K562 (cell line): ENCODE results near the gene HCN3. TPM values are rescaled to one million over a fixed set of nuclear protein-coding genes. Genes with fewer than 3 reads are reported as not detected.

Experiments
- BACH1 ChIP-seq: fragments of 200-800 bp; sonication (Bioruptor generic); IDR thresholded peaks from 2 replicates; pipeline ENCODE4 v1.6.1; 2016; ENCODE audit warnings: missing genetic modification characterization, missing compliant biosample characterization
- CBX2 ChIP-seq: fragments of 200-600 bp; sonication (generic); IDR thresholded peaks from one replicate; pipeline ENCODE4 v1.6.1; 2012; ENCODE audit warnings: mild to moderate bottlenecking, low read length, inconsistent platforms; ENCODE audit not compliant: insufficient read depth, poor library complexity, severe bottlenecking
- COPS2 ChIP-seq: fragments of 450-650 bp; conservative IDR thresholded peaks from 2 replicates; pipeline ENCODE4 v1.6.1; 2016; ENCODE audit warnings: mild to moderate bottlenecking, moderate library complexity
- FOXK1 ChIP-seq: sonication (generic); formaldehyde crosslinking; IDR thresholded peaks from 2 replicates; pipeline ENCODE4 v1.8.0; 2022; ENCODE audit warnings: missing genetic modification reagents, mild to moderate bottlenecking, borderline replicate concordance
- HMG20A ChIP-seq: fragments of 450-650 bp; formaldehyde crosslinking; conservative IDR thresholded peaks from 2 replicates; pipeline ENCODE4 v1.4.0; 2020; ENCODE audit warnings: mild to moderate bottlenecking, mixed read lengths
- KAT7 ChIP-seq: sonication (generic); formaldehyde crosslinking; IDR thresholded peaks from 2 replicates; pipeline ENCODE4 v1.8.0; 2022; ENCODE audit warnings: missing genetic modification reagents, mild to moderate bottlenecking, borderline replicate concordance
- NRF1 ChIP-seq, 2 experiments: fragments of 450-650 bp; IDR thresholded peaks in 1 of 2; conservative IDR thresholded peaks in 1 of 2; 2 replicates each; pipeline ENCODE4 v1.6.1; 2014; ENCODE audit warnings: mild to moderate bottlenecking in 2 of 2
- PURB ChIP-seq: sonication (generic); formaldehyde crosslinking; IDR thresholded peaks from 2 replicates; pipeline ENCODE4 v1.9.0; 2021; ENCODE audit warnings: low read depth, mild to moderate bottlenecking, missing genetic modification reagents
- RBM15 ChIP-seq: fragments of 200-400 bp; formaldehyde crosslinking; IDR thresholded peaks from 2 replicates; pipeline ENCODE4 v1.6.1; 2018; ENCODE audit warnings: mild to moderate bottlenecking, low read length, moderate library complexity; ENCODE audit not compliant: insufficient read depth
- TARDBP ChIP-seq: fragments of 450-650 bp; IDR thresholded peaks from 2 replicates; pipeline ENCODE4 v1.6.1; 2016
- TFAM ChIP-seq: fragments of 250-450 bp; sonication (Bioruptor Pico); conservative IDR thresholded peaks from 2 replicates; pipeline ENCODE4 v1.5.0; 2021; ENCODE audit warnings: mild to moderate bottlenecking, moderate library complexity
- ZBTB7A ChIP-seq: IDR thresholded peaks from 2 replicates; pipeline ENCODE4 v1.6.1; 2011; ENCODE audit warnings: low read depth, mild to moderate bottlenecking, low read length, moderate library complexity, borderline replicate concordance; ENCODE audit not compliant: control insufficient read depth
- ZFP30 ChIP-seq: fragments of 250-450 bp; sonication (Bioruptor Pico); IDR thresholded peaks from 2 replicates; pipeline ENCODE4 v1.8.0; 2022; ENCODE audit warnings: moderate library complexity, mild to moderate bottlenecking, inconsistent platforms, borderline replicate concordance
- ZNF644 ChIP-seq: fragments of 200-800 bp; sonication (Bioruptor generic); IDR thresholded peaks from 2 replicates; pipeline ENCODE4 v1.6.1; 2016; ENCODE audit warnings: low read depth, missing genetic modification characterization, missing compliant biosample characterization
- ZNF77 ChIP-seq: fragments of 250-450 bp; sonication (Bioruptor Pico); IDR thresholded peaks from 2 replicates; pipeline ENCODE4 v1.5.0; 2020
- polyA plus RNA-seq, 8 experiments: library from polyadenylated mRNA; depleted of rRNA in 4 of 8; stranded (reverse) in 5 of 8; unstranded in 3 of 8; fragments of >200 nt; fragmentation: Nextera tagmentation in 2 of 8; fragmentation: Illumina TruSeq in 1 of 8; extraction: Ambion mirVana in 2 of 8; extraction: Trizol in 1 of 8; gene quantifications; 2 replicates each; pipeline versions ENCODE4 v1.2.1 to v1.2.3, GENCODE V29; 2011 to 2014; ENCODE audit warnings: inconsistent platforms in 1 of 8, missing spikeins in 1 of 8
- total RNA-seq, 7 experiments: library from RNA; depleted of rRNA in 6 of 7; stranded (reverse); fragments of >200 nt in 6 of 7; fragmentation: Illumina TruSeq in 2 of 7; extraction: Trizol in 2 of 7; gene quantifications; 2 replicates each; pipeline versions ENCODE4 v1.2.1 to v1.2.3, GENCODE V29; 2011 to 2021; ENCODE audit warnings: low replicate concordance in 1 of 7
- TF ChIP-seq, protein P1 (sequence below): fragments of 450-650 bp; IDR thresholded peaks from 2 replicates; pipeline ENCODE4 v1.6.1; 2016; ENCODE audit warnings: antibody characterized with exemption
- TF ChIP-seq, protein P2 (sequence below): fragments of 250-450 bp; sonication (Bioruptor Pico); IDR thresholded peaks from 2 replicates; pipeline ENCODE4 v1.8.0; 2021; ENCODE audit warnings: moderate library complexity, mild to moderate bottlenecking, inconsistent platforms
- TF ChIP-seq, protein P3 (sequence below): sonication (generic); formaldehyde crosslinking; IDR thresholded peaks from 2 replicates; pipeline ENCODE4 v1.8.0; 2022; ENCODE audit warnings: mild to moderate bottlenecking, low read depth, missing genetic modification reagents
- TF ChIP-seq, protein P4 (sequence below): sonication (generic); formaldehyde crosslinking; IDR thresholded peaks from 2 replicates; pipeline ENCODE4 v1.8.0; 2022; ENCODE audit warnings: missing genetic modification reagents, mild to moderate bottlenecking, moderate library complexity, borderline replicate concordance

Gene HCN3
- total and polyA plus RNA-seq, 9 of the 15 experiments (the other 6 are each of a cell fraction or from before 2014, with no cell fraction given) = 0.91 to 9.7 (median 3.9) TPM

GRCh38 chr1:155324717-155325602, 47.7 kb downstream of the HCN3 start (continued):
- TF ChIP-seq ZFP30 (CRISPR knock-in tag) (no peak), PURB (CRISPR knock-in tag) (no peak), ZBTB7A (peak; percentile 47; the same call in 1 of the 2 replicates), KAT7 (CRISPR knock-in tag) (no peak), NRF1 (conservative IDR thresholded peaks at IDR 0.05 in 1 of 2, IDR thresholded peaks at IDR 0.05 in 1 of 2) (peak; percentile 21 to 36; a peak in 1 of 4 replicates), RBM15 (no peak), BACH1 (tag) (no peak), ZNF77 (no peak), HMG20A (CRISPR knock-in tag) (no peak), TARDBP (no peak), CBX2 (no peak), ZNF644 (tag) (no peak), FOXK1 (no peak), COPS2 (no peak), TFAM (no peak)
- TF ChIP-seq, protein P1, sequence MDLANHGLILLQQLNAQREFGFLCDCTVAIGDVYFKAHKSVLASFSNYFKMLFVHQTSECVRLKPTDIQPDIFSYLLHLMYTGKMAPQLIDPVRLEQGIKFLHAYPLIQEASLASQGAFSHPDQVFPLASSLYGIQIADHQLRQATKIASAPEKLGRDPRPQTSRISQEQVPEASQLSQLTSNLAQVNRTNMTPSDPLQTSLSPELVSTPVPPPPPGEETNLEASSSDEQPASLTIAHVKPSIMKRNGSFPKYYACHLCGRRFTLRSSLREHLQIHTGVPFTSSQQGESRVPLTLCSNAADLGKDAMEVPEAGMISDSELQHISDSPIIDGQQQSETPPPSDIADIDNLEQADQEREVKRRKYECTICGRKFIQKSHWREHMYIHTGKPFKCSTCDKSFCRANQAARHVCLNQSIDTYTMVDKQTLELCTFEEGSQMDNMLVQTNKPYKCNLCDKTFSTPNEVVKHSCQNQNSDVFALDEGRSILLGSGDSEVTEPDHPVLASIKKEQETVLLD = peak; percentile 43; the same call in 1 of the 2 replicates
- TF ChIP-seq, protein P2, sequence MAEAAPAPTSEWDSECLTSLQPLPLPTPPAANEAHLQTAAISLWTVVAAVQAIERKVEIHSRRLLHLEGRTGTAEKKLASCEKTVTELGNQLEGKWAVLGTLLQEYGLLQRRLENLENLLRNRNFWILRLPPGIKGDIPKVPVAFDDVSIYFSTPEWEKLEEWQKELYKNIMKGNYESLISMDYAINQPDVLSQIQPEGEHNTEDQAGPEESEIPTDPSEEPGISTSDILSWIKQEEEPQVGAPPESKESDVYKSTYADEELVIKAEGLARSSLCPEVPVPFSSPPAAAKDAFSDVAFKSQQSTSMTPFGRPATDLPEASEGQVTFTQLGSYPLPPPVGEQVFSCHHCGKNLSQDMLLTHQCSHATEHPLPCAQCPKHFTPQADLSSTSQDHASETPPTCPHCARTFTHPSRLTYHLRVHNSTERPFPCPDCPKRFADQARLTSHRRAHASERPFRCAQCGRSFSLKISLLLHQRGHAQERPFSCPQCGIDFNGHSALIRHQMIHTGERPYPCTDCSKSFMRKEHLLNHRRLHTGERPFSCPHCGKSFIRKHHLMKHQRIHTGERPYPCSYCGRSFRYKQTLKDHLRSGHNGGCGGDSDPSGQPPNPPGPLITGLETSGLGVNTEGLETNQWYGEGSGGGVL (CRISPR knock-in tag) = no peak
- TF ChIP-seq, protein P3, sequence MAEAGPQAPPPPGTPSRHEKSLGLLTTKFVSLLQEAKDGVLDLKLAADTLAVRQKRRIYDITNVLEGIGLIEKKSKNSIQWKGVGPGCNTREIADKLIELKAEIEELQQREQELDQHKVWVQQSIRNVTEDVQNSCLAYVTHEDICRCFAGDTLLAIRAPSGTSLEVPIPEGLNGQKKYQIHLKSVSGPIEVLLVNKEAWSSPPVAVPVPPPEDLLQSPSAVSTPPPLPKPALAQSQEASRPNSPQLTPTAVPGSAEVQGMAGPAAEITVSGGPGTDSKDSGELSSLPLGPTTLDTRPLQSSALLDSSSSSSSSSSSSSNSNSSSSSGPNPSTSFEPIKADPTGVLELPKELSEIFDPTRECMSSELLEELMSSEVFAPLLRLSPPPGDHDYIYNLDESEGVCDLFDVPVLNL (CRISPR knock-in tag) = peak; percentile 48; the same call in 1 of the 2 replicates
- TF ChIP-seq, protein P4, sequence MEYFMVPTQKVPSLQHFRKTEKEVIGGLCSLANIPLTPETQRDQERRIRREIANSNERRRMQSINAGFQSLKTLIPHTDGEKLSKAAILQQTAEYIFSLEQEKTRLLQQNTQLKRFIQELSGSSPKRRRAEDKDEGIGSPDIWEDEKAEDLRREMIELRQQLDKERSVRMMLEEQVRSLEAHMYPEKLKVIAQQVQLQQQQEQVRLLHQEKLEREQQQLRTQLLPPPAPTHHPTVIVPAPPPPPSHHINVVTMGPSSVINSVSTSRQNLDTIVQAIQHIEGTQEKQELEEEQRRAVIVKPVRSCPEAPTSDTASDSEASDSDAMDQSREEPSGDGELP (CRISPR knock-in tag) = peak; percentile 68; the same call in 1 of the 2 replicates
